ENCODE data around the gene SPAG16.

Gene SPAG16

DNA sequence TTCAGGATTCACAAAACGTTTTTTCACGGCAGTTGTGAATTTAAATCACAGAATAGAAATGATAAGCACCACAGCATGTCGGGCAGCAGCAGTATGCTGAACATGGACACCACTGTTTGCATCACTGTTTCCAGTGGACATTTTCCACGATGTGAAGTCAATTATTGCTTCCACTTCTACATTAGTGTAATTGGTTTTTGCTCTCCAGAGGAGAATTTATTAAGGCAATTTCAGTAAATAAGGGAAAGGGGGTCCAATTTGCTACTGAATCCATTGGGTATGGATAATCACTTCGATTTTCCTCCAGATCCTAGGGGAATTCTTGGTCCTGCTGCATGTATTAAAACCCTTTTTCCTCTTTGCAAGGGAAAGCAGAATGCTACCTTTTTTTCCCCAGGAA is 1096.4 kb downstream of the SPAG16 start:
- no peak for DNase-seq (ENCODE audit: low read depth)

DNA sequence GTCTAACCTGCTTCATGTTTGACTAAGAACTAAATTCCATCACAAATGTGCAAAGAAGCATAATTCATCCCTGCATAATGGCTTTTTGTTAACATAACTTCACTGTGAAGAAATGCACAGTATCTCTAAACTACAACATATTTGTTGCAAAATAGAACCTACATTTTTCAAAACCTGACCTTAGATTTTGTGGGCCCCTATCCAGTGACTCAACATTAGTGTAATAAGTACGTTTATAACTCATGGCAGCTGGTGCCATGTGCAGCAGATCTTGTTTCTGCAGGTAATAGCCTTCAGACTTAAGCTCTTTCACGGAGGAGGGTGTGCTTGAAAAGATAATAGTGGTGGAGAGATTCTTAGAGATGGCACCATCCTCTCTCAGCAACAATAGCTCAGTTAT is 1098.0 kb downstream of the SPAG16 start:
- no peak for DNase-seq (ENCODE audit: low read depth)

DNA sequence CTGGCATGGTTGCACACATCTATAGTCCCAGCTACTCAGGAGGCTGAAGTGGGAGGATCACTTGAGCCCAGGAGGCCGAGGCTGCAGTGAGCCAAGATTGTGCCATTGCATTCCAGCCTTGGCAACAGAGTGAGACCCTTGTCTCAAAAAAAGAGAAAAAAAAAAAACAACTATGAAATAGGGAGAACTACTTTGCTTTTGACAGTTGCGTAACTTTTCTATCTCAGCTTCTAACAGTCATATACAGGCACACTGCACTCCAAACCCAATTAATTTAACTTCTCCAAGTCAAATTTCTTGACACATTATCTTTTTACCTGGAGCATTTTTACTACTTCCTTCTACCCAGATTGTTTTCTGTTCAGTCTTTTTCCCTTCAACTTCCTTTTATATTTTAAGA is 1102.5 kb downstream of the SPAG16 start:
- no peak for DNase-seq (ENCODE audit: low read depth)

DNA sequence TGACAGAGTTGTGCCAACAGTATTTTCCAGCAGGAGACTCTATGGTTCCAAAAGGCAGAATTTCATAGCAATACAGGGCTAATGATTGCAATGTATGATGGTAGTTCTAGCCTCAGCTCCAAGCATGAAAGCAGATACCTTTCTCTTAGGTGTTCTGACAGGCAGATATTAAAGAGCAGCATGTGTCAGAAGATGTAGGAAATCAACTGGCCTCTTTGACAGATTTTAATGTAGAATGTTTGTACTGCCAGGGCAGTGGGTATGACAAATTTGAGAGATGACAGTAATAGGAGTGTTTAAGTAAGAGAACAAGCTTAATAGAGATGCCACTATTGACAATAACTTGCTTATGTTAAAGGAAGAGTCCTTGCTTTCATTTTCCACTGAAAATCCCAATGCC is 1105.1 kb downstream of the SPAG16 start:
- DNase-seq (ENCODE audit: low read depth): no peak

DNA sequence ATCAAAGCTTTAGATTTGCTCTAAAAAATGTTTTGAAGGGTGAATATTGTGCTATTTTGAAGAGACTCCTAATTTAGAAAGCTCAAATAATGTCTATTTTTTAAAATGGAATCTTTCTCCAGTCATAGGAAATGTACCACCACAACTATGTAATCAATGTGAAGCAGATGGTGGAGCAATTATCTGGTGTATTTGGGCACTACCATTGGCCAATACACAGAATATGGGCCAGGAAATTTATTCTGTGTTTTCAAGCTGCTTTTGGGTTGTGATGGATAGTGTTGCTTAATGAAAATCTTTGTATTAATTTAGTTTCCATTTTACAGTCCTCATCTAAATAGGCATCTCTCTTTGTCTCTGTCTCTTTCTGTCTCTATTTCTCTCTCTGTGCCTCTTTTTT is 1109.5 kb downstream of the SPAG16 start:
- no peak for DNase-seq (ENCODE audit: low read depth)

DNA sequence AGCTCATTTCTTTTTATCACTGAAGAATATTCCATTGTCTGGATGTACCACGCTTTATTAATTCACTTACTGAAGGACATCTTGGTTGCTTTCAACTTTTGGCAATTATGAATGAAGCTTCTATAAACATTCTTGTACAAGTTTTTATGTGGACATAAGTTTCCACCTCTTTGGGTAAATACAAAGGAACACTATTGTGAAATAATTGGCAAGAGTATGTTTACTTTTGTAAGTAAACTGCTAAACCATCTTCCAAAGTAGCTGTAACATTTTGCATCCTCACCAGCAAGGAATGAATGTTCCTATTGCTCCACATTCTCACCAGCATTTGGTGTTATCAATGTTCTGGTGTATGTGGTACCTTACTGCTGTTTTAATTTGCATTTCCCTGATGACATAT is 1110.8 kb downstream of the SPAG16 start:
- DNase-seq (ENCODE audit: low read depth): no peak

DNA sequence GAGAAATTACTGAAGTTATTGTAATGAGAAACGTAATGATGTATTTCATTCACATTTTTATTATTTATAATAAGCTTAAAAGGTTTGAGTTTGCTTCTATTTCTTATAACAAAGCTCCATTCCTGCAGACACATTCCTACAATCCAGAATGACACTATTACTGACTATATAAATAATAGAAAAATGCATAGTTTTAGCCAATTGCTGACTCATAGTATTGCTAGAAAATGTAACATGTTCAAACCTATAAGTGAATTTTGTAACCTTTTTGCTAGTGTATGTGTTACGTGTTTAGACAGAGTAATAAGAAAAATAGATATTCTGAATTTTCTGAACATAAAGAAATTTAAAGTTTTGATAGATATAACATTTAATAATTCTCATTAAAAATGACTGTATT is 1117.3 kb downstream of the SPAG16 start:
- DNase-seq (ENCODE audit: low read depth): no peak

DNA sequence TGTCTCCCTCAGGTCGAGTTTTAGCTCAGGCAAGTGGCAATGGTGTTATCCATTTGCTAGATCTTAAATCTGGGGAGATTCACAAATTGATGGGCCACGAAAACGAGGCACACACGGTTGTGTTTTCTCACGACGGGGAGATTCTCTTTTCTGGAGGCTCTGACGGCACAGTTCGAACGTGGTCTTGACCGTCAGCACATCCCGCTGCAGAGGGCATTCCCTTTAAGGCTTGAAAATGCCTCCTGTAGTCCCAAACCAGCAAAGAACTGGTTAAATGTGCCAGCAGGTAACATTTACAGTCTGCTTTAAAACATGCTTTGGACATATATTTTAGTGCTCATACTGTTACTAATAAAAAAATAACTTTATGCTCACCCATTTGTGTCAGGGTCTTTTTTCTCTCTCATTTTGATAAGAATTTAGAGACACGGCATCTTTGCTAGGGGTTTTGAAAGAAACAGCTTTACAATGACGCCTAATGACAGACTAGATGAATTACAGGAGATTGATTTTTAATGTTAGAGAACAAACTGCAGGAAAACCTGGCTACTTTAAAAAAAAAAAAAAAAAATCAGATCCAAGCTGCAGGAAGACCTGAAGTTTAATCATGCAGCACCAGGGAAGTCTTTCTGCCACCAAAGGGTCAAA is 1126.0 kb downstream of the SPAG16 start:
- no peak for DNase-seq (ENCODE audit: low read depth)

DNA sequence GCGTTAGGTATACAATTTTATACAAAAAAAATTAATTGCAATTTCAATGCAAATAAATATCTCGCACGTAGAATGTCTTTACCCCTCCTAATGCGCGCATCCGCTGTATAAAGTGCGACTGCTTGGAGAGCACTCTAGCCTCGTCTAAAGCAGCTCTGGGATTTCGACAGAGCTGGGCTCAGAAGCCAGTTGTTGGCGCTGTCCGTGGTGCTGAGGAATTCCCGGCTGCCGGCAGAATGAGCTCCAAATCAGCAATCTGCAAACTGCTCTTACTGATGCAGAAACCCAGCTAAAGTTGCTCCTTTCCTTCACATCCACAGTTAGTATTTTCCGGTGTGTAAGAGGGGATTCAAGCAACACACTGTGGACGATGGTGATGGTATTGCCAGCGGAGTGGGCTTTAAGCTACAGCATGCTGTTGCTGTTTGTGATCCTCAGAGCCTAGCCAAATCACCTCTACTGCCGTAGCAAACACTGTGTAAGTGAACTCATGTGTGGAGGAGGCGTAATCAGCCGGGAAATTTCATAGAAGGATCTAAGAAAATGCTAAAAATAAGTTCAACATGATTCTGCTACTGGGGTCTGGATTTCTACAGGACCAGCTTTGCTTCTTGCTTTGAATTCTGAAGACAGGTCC is 1126.8 kb downstream of the SPAG16 start, which contains the start of gene VWC2L:
TSS of gene VWC2L (plus strand) at position 137 of the 637 bp plus-strand sequence. CDS start 3,140 bp downstream, outside the sequence.
- DNase-seq (ENCODE audit: low read depth): no peak

DNA sequence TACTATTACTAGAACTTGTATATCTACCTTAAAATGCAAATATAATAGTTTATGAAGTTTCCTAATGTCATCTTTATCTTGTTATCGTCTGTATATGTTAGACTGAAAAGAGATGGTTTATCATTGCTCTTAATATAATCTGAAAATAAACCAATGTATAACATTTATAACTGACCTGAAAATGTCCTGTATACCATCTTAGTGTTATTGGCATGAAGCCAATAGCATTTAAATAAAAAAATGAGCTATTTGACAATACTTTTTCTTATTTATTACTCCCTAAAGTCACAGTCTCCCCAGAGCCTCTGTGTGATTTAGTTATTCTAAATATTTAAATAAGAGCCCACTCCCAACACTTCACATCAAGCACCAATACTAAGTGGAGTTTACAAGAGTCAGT is 1128.4 kb downstream of the SPAG16 start:
- DNase-seq (ENCODE audit: low read depth): no peak

DNA sequence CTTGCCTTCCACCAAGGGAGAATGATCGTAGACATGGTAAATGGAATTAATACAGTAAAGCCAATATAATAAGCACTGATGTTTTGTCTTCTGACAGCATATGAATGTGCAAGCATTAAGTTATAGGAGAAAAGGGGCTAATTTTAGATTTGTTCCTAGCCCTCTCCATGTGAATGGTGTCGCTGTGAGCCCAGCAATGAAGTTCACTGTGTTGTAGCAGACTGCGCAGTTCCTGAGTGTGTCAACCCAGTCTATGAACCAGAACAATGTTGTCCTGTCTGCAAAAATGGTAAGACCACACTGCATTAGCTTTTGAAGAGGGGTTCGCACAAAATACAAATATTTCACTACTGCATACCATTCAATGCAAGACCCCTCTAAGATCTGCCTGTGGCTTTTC is 1152.2 kb downstream of the SPAG16 start:
- DNase-seq (ENCODE audit: low read depth): no peak

DNA sequence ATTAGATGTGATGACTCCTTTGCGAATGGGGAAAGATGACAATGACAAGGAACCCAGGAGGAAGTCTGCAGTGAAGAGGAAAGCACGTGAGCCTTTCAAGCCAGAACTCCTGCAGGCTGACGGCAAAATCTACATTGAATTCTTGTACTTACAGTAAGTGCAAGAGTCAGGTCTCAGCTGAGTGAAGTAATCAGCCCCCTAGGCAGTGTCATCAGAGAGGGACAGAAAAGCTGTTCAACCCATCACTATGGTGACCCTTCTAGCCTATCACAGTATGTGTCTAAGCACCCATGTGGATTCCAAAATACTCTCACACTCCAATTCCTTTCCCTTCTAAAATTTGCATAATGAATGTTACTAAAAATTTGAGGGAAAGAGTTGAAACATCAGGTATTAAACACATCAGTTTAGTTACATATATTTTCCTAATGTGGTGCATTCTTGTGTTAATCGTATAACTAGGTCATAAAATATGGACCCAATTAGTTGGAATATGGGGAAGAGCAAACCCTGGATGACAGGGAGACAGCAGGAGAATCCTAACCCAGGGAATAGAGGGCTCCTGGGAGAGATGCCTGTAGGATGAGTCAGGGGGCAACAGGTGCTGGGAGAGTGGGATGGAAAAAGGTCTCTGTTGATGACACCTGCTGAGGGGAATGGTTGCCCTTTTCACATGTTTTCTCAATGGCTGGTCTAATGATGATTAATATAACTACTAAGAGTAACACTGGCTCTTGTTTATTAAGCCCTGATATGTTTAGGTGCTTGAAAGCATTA is 1166.0 kb downstream of the SPAG16 start:
- DNase-seq (ENCODE audit: low read depth): no peak

DNA sequence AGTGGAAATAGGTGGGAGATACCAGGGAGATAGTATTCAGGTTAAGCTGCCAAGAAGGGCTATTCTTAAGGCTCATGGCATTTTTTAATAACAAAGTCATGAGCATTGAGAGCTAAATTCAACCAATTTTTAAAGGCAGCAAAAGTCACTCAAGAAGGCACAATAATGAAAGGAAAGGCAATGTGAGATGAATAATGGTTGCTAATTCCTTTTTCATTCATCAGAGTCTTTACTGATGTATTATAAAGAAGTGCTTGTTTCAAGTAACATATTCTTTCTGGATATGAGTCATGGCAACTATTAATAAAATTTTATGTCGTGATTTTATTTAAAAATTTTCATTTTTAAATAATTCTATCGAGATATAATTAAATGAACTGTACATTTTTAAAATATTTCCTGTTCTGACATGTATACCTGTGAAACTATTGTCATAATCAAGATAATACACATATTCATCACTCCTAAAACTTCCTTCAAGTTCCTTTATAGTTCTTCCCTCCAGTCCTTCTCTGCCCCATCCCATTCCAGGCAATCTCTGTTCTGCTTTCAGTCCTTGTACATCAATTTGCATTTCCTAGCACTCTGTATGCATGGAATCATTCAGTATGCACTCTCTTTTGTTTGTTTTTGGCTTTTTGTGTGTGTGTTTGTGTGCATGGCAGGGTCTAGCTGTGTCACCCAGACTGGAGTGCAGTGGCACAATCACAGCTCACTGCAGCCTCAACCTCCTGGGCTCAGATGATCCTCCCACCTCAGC is 1167.4 kb downstream of the SPAG16 start:
- no peak for DNase-seq (ENCODE audit: low read depth)
